ENCODE results near the gene PKD1L1.
"Not testable (repeated sequence)": the region's sequence is repeated elsewhere in the genome, so short reads cannot be mapped to it uniquely, and the experiment has no call there.

PKD1L1 gene

DNA sequence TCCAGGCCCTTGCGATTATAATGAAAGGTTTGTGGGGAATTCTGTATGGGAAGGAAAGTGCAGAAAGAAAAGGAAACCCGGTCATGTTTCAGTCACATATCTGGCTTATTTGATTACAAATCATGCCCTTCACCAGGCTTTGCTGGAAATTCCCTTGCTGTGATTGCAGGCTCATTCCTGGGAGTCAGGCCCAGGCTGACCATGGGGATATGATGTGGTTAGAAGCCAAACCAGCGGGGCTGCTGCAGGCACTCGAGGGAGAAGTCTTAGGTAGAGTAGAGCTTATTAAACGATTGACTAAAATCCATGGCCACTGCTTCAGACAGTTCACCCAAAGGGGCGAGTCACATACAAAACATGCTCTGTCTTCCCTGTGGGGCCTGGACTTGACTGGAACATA lies 16.2 kb downstream of the PKD1L1 start:
- Histone ChIP-seq H3K9me3 (no peaks in the 10 kb centered on the region), H3K4me3 (no peak overlapping the region), H3K4me1 (peaks cover 52% of the 10 kb centered on the region), H3K27ac (no peak overlapping the region), H3K4me2 (no peak overlapping the region), H3K9ac (no peak overlapping the region), H4K20me1 (no peaks in the 10 kb centered on the region), H3K27me3 (no peaks in the 10 kb centered on the region), H3K36me3 (no peaks in the 10 kb centered on the region)
- no peak for TF ChIP-seq Cebpa-rat (IDR thresholded peaks at IDR 0.05)

DNA sequence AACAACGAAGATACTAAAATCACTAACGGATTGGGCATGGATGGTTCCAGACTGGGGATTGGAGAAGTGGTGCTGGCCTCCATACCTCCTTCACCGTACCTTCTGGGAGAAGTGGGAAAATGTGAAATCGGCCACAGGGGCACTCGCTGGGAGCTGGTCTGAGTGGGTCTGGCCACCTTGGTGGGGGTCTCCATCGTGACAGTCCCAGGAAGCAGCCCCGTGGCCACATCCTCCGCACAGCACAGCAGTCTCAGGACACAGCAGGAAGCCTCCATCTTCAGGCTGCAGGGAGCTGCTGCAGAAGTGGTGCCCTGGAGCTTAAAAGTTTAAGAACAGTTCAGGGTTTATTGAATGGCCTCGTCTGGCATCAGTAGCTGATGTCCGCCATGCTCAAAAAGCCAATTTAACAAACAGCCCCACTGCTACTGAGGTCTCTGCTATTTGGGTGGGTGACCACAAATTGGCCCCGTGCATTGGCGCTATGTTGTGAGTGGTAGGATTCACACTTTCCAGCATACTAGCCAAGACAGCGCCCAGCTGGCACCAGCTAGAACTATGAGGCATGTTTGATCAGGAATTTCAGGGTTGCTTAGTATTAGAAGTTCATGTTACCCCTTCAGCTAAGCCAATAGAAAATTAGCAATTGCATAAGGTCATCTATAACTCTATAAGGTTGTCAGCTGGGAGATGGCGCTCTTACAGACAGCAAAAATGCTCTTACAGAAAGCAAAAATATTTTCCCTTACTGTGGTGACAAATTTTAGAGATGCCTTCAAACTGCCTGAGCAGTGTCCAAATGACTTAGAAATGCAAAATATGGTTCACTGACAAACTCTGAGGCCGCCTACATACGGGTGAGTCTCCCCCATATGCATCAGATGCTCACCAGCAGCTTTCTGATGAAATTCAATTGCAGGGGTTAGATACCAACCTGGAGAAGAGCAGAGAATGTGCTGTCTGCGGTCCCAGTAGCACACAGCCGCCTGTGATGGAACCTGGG lies 17.0 kb downstream of the PKD1L1 start:
- H3K4me1 ChIP-seq: peaks cover 45% of the 10 kb centered on the region
- no peaks in the 10 kb centered on the region for H4K20me1 ChIP-seq
- H3K4me3 ChIP-seq: no peak overlapping the region
- no peak overlapping the region for H3K4me2 ChIP-seq
- H3K27me3 ChIP-seq: no peaks in the 10 kb centered on the region
- no peak overlapping the region for H3K27ac ChIP-seq
- H3K36me3 ChIP-seq: no peaks in the 10 kb centered on the region
- H3K9ac ChIP-seq: no peak overlapping the region
- TF ChIP-seq Cebpa-rat (IDR thresholded peaks at IDR 0.05): no peak
- no peaks in the 10 kb centered on the region for H3K9me3 ChIP-seq

DNA sequence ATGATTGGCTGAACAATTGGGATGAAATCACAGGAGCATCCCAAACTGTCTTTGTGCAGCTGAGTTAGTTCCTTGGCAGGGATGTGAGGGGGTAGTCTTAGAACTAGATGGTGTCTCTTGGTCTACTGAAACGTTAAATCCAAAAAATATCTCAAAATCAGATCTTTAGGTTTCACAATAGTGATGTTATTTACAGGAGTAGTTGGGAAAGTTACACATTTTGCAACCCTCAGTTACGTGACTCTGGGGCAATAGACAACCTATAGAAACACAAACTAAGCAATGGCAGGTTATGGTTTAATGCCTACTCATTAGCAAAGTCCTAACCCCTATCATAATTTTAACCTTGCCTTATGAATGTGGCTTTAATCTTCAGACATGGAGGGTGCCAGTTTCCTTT lies 24.0 kb downstream of the PKD1L1 start:
- no peaks in the 10 kb centered on the region for H3K36me3 ChIP-seq
- no peak overlapping the region for H3K27ac ChIP-seq
- H3K4me1 ChIP-seq: peaks cover 14% of the 10 kb centered on the region
- no peak for TF ChIP-seq Cebpa-rat (IDR thresholded peaks at IDR 0.05)
- no peaks in the 10 kb centered on the region for H3K27me3 ChIP-seq
- H4K20me1 ChIP-seq: no peaks in the 10 kb centered on the region
- H3K4me3 ChIP-seq: no peak overlapping the region
- no peak overlapping the region for H3K4me2 ChIP-seq
- H3K9ac ChIP-seq: no peak overlapping the region
- H3K9me3 ChIP-seq: peaks cover 6% of the 10 kb centered on the region; the same call in 1 of the 2 replicates

DNA sequence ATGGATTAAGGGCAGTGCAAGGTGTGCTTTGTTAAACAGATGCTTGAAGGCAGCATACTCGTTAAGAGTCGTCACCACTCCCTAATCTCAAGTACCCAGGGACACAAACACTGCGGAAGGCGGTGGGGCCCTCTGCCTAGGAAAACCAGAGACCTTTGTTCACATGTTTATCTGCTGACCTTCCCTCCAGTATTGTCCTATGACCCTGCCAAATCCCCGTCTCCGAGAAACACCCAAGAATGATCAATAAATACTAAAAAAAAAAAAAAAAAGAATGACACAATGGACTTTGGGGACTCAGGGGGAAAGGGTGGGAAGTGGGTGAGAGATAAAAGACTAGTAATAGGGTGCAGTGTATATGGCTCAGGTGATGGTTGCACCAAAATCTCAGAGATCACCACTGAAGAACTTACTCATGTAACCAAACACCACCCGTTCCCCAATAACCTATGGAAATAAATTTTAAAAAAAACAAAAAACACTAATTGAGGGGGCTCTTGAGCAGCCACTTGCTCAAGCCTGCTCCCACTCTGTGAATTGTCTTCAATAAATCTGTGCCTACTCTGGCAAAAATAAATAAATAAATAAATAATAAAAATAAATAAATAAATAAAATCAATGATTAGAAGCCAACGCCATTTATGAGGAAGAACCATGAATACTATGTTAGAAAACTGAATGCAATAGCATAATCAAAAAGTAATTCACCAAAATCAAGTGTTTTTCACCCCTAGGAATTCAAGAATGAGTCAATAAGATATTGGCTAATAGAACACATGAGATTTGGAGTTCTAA lies 25.0 kb downstream of the PKD1L1 start:
- not testable (repeated sequence) for H3K27me3 ChIP-seq, H3K9me3 ChIP-seq, H3K4me3 ChIP-seq, H3K27ac ChIP-seq, H3K4me1 ChIP-seq, H3K9ac ChIP-seq, H4K20me1 ChIP-seq, H3K4me2 ChIP-seq, H3K36me3 ChIP-seq

DNA sequence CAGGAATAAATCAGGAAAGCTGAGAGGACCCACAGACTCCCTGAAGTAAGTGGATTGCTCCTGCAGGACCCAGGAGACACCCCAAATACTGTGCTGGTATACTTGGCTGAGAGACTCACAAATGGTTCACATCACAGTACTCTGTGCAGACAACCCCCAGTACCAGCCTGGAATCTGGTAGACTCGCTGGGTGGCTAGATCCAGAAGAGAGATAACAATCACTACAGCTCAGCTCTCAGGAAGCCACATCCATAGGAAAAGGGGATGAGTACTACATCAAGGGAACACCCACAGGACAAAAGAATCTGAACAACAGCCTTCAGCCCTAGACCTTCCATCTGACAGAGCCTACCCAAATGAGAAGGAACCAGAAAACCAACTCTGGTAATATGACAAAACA lies 31.8 kb downstream of the PKD1L1 start:
- H3K4me2 ChIP-seq, H3K36me3 ChIP-seq, H3K9me3 ChIP-seq, H3K4me3 ChIP-seq, H4K20me1 ChIP-seq, H3K9ac ChIP-seq, H3K27ac ChIP-seq, H3K27me3 ChIP-seq: not testable (repeated sequence)
- H3K4me1 ChIP-seq: peaks cover 11% of the 10 kb centered on the region

DNA sequence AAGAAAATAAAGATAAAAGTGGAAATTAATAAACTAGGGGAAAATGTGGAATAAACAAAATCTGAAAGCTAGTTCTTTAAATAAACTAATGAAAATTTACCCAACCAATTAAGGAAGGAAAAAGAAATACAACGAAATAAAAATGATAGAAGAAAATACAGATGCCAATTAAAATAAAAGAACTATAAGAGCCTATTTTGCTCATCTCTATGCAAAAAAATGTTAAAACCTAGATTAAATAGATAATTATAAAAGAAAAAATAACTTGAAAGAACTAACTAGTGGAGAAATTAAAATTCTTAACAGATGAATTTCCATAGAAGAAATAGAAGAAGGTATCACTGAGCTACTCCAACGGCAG lies 32.7 kb downstream of the PKD1L1 start:
- H3K27me3 ChIP-seq: no peaks in the 10 kb centered on the region
- no peak overlapping the region for H3K4me2 ChIP-seq
- no peaks in the 10 kb centered on the region for H3K36me3 ChIP-seq
- no peak for TF ChIP-seq Cebpa-rat (IDR thresholded peaks at IDR 0.05)
- peaks cover 11% of the 10 kb centered on the region for H3K4me1 ChIP-seq
- no peak overlapping the region for H3K9ac ChIP-seq
- H3K9me3 ChIP-seq: no peaks in the 10 kb centered on the region
- H3K27ac ChIP-seq: no peak overlapping the region
- H4K20me1 ChIP-seq: no peaks in the 10 kb centered on the region
- no peak overlapping the region for H3K4me3 ChIP-seq

DNA sequence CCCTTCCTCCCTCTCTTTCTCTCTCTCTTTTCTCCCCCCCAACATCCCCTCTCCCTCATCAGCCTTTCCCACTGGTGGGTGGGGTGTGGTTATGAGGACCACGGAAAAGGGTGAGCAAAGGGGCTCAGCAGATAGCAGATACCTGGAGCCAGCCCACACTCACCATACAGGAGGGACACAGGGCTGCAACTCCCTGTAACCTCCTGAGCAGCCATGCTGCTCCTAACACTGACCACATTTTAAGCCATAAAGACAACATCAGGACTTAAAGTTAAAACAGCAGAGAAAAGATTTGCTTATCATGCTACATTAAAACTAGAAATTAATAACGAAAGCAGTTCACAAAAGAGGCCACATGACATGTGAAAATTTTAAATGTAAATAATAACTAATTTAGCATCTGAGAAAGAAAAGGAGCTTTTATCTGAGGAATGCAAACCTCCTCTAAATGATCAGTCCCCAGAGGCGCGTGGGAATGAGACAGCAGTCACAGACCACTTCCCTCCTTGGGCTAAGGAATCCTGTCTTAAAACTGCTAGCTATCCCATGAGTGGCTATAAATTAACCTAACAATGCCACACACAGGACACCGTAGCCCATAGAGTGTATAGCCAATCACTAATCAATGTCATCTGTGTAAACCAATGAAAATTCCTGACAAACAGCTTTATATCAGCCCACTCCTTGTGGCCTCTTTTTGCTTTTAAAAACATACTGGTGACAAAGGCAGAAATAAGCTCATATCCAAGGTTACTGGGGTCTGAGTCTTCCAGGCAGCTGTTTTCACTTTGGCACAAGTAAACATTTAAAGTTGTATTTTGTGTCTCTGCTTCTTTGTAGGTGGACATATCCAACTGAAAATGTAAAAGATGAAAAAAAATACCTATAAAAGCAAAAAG lies 33.3 kb downstream of the PKD1L1 start:
- no peak for TF ChIP-seq Cebpa-rat (IDR thresholded peaks at IDR 0.05)
- Histone ChIP-seq H3K9me3 (no peaks in the 10 kb centered on the region), H3K4me3 (no peak overlapping the region), H3K9ac (no peak overlapping the region), H3K36me3 (no peaks in the 10 kb centered on the region), H3K27ac (no peak overlapping the region), H3K27me3 (no peaks in the 10 kb centered on the region), H3K4me1 (peaks cover 11% of the 10 kb centered on the region), H3K4me2 (peak overlapping the region; percentile 33), H4K20me1 (no peaks in the 10 kb centered on the region)

DNA sequence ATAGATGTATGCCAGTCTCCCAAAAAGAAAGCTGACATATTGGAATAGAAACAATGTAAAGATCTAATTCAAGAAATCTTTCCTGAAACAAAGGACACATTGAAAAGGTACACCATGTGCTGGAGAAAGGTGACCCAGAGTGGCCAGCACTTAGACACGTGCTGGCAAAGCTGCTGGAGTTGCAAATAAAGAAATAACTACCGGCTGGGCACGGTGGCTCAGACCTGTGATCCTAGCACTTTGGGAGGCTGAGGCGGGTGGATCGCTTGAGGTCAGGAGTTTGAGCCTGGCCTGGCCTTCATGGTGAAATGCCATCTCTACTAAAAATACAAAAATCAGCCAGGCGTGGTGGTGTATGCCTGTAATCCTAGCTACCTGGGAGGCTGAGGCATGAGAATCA lies 35.9 kb downstream of the PKD1L1 start:
- H3K27ac ChIP-seq: no peak overlapping the region
- no peak overlapping the region for H3K4me3 ChIP-seq
- H3K27me3 ChIP-seq: no peaks in the 10 kb centered on the region
- no peak overlapping the region for H3K4me2 ChIP-seq
- TF ChIP-seq Cebpa-rat (IDR thresholded peaks at IDR 0.05): no peak
- H3K9ac ChIP-seq: no peak overlapping the region
- no peaks in the 10 kb centered on the region for H3K36me3 ChIP-seq
- no peaks in the 10 kb centered on the region for H3K9me3 ChIP-seq
- peaks cover 11% of the 10 kb centered on the region for H3K4me1 ChIP-seq
- no peaks in the 10 kb centered on the region for H4K20me1 ChIP-seq

DNA sequence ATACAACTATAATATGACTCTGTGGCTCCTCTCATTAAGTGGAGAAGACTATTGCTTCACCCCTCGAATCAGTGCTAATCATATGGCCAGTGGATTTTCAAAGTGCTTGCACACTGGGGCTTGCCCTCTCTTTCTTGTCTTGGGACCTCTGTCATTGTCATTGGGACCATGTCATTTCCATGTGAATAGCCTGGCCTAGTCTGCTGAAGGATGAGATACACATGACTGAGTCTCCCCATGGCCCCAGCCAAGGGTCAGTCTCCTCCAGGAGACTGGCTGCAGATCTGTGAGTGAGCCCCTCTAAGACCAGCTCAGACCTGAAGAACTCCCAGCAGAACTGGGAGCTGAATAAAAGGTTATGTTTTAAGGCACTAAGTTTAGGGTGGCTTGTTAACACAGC lies 39.5 kb downstream of the PKD1L1 start:
- no peak overlapping the region for H3K27ac ChIP-seq
- H3K4me2 ChIP-seq: no peak overlapping the region
- H3K4me1 ChIP-seq: no peaks in the 10 kb centered on the region
- no peaks in the 10 kb centered on the region for H3K36me3 ChIP-seq
- H3K4me3 ChIP-seq: no peak overlapping the region
- no peaks in the 10 kb centered on the region for H3K27me3 ChIP-seq
- no peaks in the 10 kb centered on the region for H4K20me1 ChIP-seq
- no peaks in the 10 kb centered on the region for H3K9me3 ChIP-seq
- no peak for TF ChIP-seq Cebpa-rat (IDR thresholded peaks at IDR 0.05)
- H3K9ac ChIP-seq: no peak overlapping the region
